ENCODE measurements around the gene STXBP1.

GRCh38 chr9:127720865-127721227 lies 108.8 kb downstream of the STXBP1 start:
- TF ChIP-seq CTCF (IDR thresholded peaks at IDR 0.05) (no peak), EZH2 (IDR thresholded peaks at IDR 0.05) (no peak), EZH2phosphoT487 (IDR thresholded peaks at IDR 0.05) (no peak)

All from neural progenitor cell (in vitro differentiated cells).